ENCODE results near the gene ITGB1.

- TF ChIP-seq CTCF (IDR thresholded peaks at IDR 0.05) (no peak), POLR2A (IDR thresholded peaks at IDR 0.05) (no peak), EP300 (IDR thresholded peaks at IDR 0.05) (no peak), POLR2AphosphoS5 (IDR thresholded peaks at IDR 0.05) (no peak)
Measured at GRCh38 chr10:32980242-32980557, 22.2 kb upstream of the ITGB1 start.
